ENCODE data around the gene ARL8B.

The ARL8B gene

DNA sequence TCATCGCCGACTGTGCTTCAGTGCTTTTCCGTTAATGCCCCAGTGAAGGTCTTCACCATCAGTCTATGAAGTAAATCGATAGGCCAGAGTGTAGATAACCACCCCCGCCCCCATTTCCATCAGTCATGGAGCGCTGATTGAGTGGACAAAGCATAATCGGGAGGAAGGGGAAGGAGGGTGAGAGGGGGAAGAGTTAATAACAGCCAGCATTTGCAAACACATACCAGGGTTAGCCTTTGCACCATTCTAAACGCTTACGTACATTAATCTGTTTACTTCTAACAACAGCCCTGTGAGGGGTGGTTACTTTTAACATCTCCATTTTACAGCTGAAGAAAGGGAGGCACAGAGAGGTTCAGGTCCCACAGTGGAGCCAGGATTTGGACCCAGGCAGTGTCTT, 92.3 kb downstream of the ARL8B start:
- no peak for DNase-seq

DNA sequence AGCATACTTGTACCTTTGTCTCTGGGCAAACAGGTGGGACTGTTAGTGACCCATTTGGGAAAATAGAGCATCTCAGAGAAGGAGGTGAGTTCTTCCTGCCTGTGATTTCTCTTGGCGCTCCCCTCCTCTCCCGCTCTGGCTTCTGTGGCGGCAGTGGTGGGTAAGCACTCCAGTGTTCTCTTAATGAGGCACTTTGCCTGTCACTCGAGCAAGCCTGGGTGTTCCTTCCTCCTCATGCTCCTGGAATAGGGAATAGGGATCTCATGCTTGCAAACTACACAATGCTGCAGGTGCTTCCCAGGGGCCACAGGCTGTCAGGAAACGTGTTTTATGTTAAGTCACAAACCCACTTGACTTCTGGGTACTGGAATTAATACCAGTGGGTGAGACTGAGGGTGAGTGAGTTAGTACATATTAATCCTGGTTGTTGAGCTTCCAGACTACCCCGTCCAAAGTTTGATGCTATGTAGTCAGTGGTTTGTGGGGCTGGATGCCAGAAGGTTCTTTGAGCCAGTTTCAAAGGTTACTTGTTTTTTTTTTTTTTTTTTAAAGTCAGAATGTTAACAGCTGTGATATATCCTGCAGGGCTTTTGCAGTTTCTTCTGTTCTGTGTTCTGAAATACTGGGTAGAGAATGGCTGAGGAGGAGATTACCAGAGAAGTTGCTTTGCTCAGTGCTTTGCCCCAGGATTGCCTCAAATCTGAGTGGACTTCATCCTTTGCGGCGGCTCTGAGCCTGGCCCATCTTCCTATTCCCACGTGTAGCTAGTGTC, 95.9 kb downstream of the ARL8B start:
- DNase-seq: no peak

DNA sequence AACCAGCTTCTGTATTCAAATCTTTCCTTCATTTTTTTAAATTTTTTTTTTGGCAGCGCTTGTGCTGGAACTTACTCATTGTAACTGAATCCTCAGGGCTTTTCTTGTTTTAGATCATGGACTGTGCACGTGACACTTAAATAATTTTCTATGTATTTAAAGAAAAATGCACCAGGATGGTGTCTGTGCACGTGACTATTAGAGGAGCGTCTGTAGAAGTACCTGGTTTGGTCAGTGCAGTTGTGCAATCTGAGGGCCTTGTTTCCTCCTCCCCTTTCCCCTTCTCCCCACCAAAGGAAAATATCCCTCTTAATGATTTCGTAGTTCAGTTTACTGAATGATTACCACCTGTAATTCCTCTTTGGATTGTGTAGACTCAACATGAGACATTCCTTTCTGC, 96.7 kb downstream of the ARL8B start:
- DNase-seq: no peak

DNA sequence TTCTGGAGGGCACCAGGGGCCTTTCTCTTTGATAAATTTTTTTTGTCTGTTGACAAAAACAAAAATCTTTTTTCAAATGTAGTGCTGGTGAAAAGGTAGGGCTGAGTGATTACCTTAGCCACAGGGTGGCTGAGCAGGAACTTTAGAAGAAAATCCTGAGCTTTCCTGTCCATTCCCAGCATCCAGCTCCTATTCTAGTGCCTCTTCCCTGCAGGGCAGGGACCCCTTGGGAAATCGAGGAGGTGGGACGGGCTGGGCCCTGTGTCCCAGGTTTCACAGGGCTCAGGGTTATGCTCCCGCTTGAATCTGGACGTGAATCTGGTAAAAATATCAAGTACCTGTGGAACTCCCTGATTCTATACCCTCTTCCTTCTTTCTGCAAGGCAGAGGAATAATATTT, 97.1 kb downstream of the ARL8B start:
- no peak for DNase-seq

DNA sequence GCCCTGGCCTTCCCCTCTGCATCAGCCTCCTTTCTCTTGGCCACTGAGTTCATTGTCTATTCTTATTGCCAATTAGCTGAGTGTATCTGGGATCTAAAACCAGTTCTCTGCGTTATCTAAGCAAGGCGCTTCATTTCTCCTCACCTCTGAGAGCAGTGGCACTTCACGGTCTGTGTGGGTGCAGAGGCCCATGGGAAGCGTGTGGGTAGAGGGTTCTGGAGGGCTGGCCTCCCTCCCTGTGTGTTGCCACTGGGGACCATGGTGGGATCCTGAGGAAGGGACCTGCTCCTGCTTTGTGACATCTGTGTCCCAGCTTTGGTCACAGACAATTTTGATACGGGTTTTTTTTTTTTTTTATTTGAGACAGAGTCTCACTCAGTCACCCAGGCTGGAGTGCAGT, 98.1 kb downstream of the ARL8B start:
- DNase-seq: no peak

DNA sequence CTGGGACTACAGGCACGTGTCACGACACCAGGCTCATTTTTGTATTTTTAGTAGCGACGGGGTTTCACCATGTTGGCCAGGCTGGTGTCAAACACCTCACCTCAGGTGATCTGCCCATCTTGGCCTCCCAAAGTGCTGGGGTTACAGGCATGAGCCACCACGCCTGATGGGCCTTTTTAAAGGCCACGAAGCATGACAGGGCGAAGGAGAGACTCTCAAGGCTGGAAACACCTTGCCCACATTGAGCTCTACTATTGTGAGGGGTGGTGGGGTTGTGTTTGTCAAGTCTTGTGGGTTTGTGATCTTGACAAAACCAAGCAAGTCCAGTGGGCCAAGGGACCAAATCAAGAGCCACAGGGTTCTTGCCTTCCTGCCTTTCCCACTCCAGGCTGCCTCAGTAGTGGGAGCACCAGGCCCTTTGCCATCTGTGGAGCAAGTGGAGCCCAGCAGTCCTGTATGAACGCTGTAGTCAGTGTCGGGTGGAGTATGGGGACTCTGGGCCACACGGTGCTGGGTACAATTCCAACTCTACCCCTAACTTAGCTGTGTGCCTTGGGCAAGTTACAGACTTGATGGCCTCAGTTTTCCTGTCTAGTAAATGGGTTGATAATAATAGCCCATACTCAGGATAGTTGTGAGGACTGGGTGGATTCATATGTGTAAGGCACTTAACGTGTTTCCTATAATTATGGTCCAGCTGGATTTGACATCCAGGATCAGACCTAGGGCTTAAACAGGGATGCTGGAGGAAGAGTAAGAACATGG, 98.8 kb downstream of the ARL8B start:
- DNase-seq: no peak

DNA sequence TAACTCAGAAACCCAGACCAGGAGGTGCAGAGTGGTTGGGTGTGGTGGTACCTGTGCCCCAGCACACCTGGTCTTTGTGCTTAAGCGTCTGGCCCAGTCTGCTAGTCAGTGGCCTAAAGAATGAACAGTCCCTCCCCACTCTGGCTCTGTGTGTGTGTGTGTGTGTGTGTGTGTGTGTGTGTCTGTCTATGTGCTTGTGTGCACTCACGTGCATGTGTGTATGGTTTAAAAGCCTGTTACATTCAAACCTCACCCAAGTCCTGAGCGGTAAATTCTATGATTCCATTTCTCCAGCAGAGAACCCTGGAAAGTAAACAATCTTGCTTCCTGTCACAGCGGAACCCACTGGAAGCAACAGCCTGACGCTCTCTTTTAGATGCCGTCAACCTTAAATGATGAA, 99.6 kb downstream of the ARL8B start:
- no peak for DNase-seq

DNA sequence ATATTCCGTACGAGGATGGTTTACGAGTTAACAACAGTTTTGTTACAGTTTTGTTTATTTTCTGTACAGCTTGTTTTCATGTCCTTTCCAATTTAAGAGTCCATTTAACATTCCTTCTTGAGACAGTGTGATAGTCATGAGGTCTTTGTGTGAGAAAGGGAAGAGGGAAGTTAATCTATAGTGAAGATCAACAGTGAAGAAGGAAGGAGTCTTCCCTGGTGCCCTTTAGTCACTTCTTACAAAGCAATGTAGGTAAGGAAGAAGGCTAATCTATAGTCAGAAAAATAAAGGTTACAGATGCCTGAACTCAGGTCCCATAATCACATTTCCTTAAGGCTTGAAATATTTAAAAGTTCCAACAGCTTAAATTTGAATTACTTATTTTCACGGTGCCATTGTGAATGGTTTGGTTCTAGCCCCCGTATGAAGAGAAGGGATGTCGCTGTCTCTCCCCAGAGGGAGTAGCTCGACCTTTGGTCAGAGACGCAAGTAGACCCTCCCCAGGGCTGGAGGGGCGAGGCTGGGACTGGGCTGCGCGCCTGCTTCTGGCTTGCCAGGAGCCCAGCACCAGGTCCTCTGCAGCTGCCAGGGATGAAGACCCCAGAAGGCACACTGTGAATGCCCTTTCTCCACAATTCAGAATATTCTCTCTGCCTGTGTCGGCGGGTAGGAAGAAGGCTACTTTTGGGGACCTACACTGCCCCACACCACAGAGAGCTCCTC, 100.4 kb downstream of the ARL8B start:
- no peak for DNase-seq

DNA sequence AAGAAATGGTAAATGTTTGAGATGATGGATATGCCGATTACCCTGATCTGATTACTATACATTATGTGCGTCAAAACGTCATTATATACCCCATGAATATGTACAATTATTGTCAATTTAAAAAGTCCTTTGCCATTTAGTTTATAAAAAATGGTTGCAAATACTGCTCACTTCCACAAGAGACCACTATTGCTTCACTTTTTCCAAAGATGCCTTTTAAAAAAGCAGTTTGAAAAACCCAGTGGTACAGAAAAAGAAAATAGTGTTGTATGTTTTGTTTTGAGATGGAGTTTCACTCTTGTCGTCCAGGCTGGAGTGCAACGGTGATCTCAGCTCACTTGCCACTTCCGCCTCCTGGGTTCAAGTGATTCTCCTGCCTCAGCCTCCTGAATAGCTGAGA, 104.7 kb downstream of the ARL8B start:
- peak; percentile 13 for DNase-seq

DNA sequence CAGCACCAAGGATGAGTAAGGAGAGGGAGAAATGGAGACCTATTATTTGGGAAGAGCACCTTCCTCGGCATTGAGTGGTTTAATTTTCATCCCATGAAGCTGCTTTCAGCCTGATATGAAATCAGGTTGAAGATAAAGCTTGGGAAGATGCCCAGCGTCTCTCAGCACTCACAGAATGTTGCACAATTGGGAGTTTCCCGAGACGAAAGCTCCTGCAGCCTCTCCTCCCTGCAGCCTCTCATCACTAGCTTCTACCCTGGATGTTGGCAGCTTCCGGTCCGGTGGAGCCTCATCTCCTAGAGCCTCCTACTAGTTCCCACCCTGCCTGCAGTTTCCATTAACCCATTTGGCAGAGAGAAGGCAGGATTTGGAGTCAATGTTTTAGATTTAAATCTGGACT, 105.7 kb downstream of the ARL8B start:
- DNase-seq: no peak

DNA sequence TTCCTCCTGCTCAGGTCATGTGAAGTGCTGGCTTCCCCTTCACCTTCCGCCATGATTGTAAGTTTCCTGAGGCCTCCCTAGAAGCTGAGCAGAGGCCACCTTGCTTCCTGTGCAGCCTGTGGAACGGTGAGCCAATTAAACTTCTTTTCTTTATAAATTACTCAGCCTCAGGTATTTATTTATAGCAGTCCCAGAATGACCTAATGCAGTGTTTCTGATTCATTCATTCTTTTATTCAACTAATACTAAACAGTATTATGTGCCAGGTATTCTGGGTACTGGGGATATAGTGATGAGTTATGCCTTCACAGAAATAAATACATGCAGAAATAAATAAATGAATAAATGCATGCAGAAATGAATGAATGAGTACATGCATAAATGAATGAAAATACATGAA, 107.3 kb downstream of the ARL8B start:
- DNase-seq: no peak

Data from RPMI8226 (cell line).